Measurements from ENCODE around the gene ERFL. TPM values are rescaled to one million over a fixed set of nuclear protein-coding genes. Genes with fewer than 3 reads are reported as not detected.

Gene ERFL
- total RNA-seq, 2 experiments from 2014 or later = 7.7 to 8.9 TPM

DNA sequence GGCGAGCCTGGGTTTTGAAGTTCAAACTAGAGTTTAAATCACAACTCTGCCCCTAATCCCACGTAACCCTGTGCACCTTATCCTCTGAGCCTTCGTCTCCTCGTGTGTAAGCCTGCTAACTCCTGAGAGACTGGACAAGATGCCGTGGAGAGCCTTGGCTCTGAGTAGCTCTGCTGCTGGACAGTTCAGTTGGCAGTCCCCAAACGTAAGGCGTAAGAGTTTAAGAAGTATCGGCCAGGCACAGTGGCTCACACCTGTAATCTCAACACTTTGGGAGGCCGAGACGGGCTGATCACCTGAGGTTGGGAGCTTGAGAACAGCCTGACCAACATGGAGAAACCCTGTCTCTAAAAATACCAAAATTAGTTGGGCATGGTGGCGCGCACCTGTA lies 55.9 kb downstream of the ERFL start:
- DNase-seq (peak in 1 of 14 experiments; percentile 20), ATAC-seq (ENCODE audit: poor library complexity) (no peak)
- TF ChIP-seq, protein P1, sequence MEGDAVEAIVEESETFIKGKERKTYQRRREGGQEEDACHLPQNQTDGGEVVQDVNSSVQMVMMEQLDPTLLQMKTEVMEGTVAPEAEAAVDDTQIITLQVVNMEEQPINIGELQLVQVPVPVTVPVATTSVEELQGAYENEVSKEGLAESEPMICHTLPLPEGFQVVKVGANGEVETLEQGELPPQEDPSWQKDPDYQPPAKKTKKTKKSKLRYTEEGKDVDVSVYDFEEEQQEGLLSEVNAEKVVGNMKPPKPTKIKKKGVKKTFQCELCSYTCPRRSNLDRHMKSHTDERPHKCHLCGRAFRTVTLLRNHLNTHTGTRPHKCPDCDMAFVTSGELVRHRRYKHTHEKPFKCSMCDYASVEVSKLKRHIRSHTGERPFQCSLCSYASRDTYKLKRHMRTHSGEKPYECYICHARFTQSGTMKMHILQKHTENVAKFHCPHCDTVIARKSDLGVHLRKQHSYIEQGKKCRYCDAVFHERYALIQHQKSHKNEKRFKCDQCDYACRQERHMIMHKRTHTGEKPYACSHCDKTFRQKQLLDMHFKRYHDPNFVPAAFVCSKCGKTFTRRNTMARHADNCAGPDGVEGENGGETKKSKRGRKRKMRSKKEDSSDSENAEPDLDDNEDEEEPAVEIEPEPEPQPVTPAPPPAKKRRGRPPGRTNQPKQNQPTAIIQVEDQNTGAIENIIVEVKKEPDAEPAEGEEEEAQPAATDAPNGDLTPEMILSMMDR (IDR thresholded peaks at IDR 0.05) = no peak
- H3K4me1 ChIP-seq (ENCODE audit: insufficient read depth, low read length) = peaks cover 100% of the 10 kb centered on the region
- intact Hi-C loops (cut with DNase I, micrococcal nuclease) = loop anchor here in 1 of 2 experiments (5.0 kb wide), 1 partner anchor 60 kb away; no protein-coding TSS in a partner anchor
- peak overlapping the region; percentile 66 to 67 for H3K27ac ChIP-seq (ENCODE audit: low read depth in 1 of 2, low read length in 2 of 2)
- ChIA-PET POLR2A (interaction anchor here (1.1 to 11.4 kb wide), 13 partner anchors 9 to 86 kb away, joined by 3 to 465 read pairs (median 6); partner anchors contain the start of genes ARHGEF1 and RPS19), CTCF (interaction anchor here (1.1 to 7.3 kb wide), 14 partner anchors 8 to 86 kb away, joined by 4 to 119 read pairs (median 8); partner anchors contain the start of genes ERFL, RABAC1 and RPS19)
- H3K27me3 ChIP-seq (ENCODE audit: control insufficient read depth in 1 of 2, insufficient read depth in 2 of 2, low read length in 2 of 2) = no peaks in the 10 kb centered on the region
- peaks cover 43% of the 10 kb centered on the region for H3K36me3 Mint-ChIP-seq (ENCODE audit: low read depth)
- peak overlapping the region; percentile 98 for H3K27ac Mint-ChIP-seq
- H3K4me3 ChIP-seq (ENCODE audit: low read length) = no peak overlapping the region
- no peaks in the 10 kb centered on the region for H3K9me3 ChIP-seq (ENCODE audit: control insufficient read depth in 1 of 2, insufficient read depth in 1 of 2, low read length in 2 of 2)
- H3K4me3 Mint-ChIP-seq = no peak overlapping the region
- no peaks in the 10 kb centered on the region for H3K9me3 Mint-ChIP-seq
- H3K36me3 ChIP-seq (ENCODE audit: insufficient read depth, low read length) = peaks cover 30% of the 10 kb centered on the region
- no peaks in the 10 kb centered on the region for H3K27me3 Mint-ChIP-seq
- H3K4me1 Mint-ChIP-seq (ENCODE audit: low read depth) = peaks cover 79% of the 10 kb centered on the region

DNA sequence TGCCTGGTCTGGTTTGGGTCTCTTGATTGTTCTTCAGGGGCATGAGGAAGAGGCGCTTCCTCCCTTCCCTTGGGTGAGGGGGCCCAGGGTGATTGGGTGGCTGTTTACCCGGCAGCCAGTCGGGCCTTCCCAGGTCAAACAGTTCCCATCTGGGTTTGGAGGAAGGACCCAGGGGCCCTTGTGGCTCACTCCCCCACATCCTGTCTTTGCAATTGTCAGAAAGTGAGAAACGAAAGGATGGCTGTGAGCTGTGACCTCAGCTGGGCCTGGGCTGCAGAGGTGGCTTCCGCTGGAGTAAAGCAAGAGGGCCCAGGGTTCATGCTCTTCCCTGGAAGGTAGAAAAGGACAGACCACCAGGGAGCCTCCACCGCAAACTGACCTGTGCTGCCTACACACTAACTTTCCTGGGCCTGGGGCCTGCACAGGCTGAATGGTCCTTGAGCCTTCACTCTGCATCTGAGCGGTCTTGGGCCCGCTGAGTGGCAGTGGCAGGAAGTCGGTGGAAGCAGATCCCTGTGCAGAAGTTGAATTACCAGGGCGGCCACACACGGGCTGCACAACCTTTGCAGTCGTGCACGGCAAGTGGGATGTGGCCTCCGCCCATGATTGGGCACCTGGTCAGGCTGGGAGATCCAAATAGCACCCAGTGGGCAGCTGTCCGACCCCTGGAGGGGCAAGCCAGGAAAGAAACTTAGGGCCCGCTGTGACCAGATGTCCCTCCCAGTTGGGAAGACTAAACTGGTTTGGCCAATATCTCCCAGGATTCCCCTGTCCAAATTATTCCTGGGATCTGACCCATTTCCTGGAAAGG lies 56.5 kb downstream of the ERFL start:
- peak in 11 of 14 experiments; percentile 48 to 92 (median 62) for DNase-seq
- TF ChIP-seq, protein P1 (IDR thresholded peaks at IDR 0.05) = no peak
- Mint-ChIP-seq H3K27ac (peak overlapping the region; percentile 98), H3K4me3 (peak overlapping the region; percentile 83), H3K36me3 (ENCODE audit: low read depth) (peaks cover 43% of the 10 kb centered on the region), H3K9me3 (no peaks in the 10 kb centered on the region), H3K4me1 (ENCODE audit: low read depth) (peaks cover 73% of the 10 kb centered on the region), H3K27me3 (no peaks in the 10 kb centered on the region)
- peaks cover 35% of the 10 kb centered on the region for H3K36me3 ChIP-seq (ENCODE audit: insufficient read depth, low read length)
- H3K4me3 ChIP-seq (ENCODE audit: low read length) = peak overlapping the region; percentile 8
- intact Hi-C loops (cut with DNase I, micrococcal nuclease) = loop anchor here in 1 of 2 experiments (5.0 kb wide), 1 partner anchor 61 kb away; no protein-coding TSS in a partner anchor
- ATAC-seq (ENCODE audit: poor library complexity) = peak; percentile 34
- ChIA-PET POLR2A (interaction anchor here (1.1 to 11.4 kb wide), 11 partner anchors 9 to 87 kb away, joined by 3 to 465 read pairs (median 8); partner anchors contain the start of genes ARHGEF1, ERFL, RABAC1 and RPS19), CTCF (interaction anchor here (1.3 to 7.3 kb wide), 8 partner anchors 8 to 87 kb away, joined by 5 to 119 read pairs (median 14); partner anchors contain the start of genes RABAC1 and RPS19)
- H3K4me1 ChIP-seq (ENCODE audit: insufficient read depth, low read length) = peaks cover 100% of the 10 kb centered on the region
- H3K27ac ChIP-seq (ENCODE audit: low read depth in 1 of 2, low read length in 2 of 2) = peak overlapping the region; percentile 66 to 67
- H3K27me3 ChIP-seq (ENCODE audit: control insufficient read depth in 1 of 2, insufficient read depth in 2 of 2, low read length in 2 of 2) = no peaks in the 10 kb centered on the region
- no peaks in the 10 kb centered on the region for H3K9me3 ChIP-seq (ENCODE audit: control insufficient read depth in 1 of 2, insufficient read depth in 1 of 2, low read length in 2 of 2)

DNA sequence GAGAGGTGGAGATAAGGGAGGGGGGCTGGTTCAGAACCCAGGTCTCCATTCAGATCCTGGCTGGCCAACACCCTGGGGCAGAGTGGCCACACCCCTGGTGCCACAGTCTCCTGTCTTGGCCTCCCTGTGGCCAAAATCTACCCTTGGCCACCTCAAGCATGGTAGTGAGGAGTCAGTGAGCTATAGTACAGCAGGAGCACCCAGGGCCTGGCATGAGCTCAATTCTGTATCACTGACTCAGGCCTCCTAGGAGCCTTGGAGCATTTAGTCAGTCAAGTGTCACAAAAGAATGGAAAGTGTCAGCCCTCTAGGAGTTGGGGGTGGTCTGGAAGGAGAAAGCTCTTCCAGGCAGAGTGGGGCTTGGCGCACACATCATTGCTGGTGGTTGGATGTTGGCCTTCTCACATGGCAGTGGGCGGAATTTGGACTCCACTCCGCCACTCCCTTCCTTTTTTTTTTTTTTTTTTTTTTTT lies 57.8 kb downstream of the ERFL start:
- peaks cover 66% of the 10 kb centered on the region for H3K4me1 Mint-ChIP-seq (ENCODE audit: low read depth)
- Histone ChIP-seq H3K27me3 (ENCODE audit: control insufficient read depth in 1 of 2, insufficient read depth in 2 of 2, low read length in 2 of 2) (no peaks in the 10 kb centered on the region), H3K36me3 (ENCODE audit: insufficient read depth, low read length) (peaks cover 40% of the 10 kb centered on the region), H3K4me1 (ENCODE audit: insufficient read depth, low read length) (peaks cover 98% of the 10 kb centered on the region), H3K4me3 (ENCODE audit: low read length) (no peak overlapping the region), H3K9me3 (ENCODE audit: control insufficient read depth in 1 of 2, insufficient read depth in 1 of 2, low read length in 2 of 2) (no peaks in the 10 kb centered on the region), H3K27ac (ENCODE audit: low read depth in 1 of 2, low read length in 2 of 2) (peak overlapping the region; percentile 37 to 66)
- H3K4me3 Mint-ChIP-seq = no peak overlapping the region
- H3K27me3 Mint-ChIP-seq = no peaks in the 10 kb centered on the region
- intact Hi-C loops (cut with DNase I, micrococcal nuclease) = loop anchor here in 1 of 2 experiments (5.0 kb wide), 1 partner anchor 62 kb away; no protein-coding TSS in a partner anchor
- DNase-seq (peak in 1 of 14 experiments; percentile 31), ATAC-seq (ENCODE audit: poor library complexity) (no peak)
- peak overlapping the region; percentile 98 for H3K27ac Mint-ChIP-seq
- POLR2A ChIA-PET = interaction anchor here (0.6 to 11.4 kb wide), 4 partner anchors 10 to 89 kb away, joined by 3 to 465 read pairs (median 69); partner anchors contain the start of genes ARHGEF1, RABAC1 and RPS19
- CTCF ChIA-PET = interaction anchor here (0.6 to 7.3 kb wide), 4 partner anchors 10 to 88 kb away, joined by 3 to 119 read pairs (median 28); partner anchors contain the start of genes RABAC1 and RPS19
- H3K9me3 Mint-ChIP-seq = no peaks in the 10 kb centered on the region
- peaks cover 51% of the 10 kb centered on the region for H3K36me3 Mint-ChIP-seq (ENCODE audit: low read depth)
- TF ChIP-seq, protein P1 (IDR thresholded peaks at IDR 0.05) = no peak

Data from CD4-positive, alpha-beta T cell (primary cell).